GM10847 (cell line): ENCODE data around the gene SYTL5.

Experiments
- POLR2A ChIP-seq: IDR thresholded peaks from 2 replicates; pipeline ENCODE4 v1.6.1; 2011; ENCODE audit not compliant: insufficient read length; ENCODE audit errors: extremely low read depth

The SYTL5 gene

DNA sequence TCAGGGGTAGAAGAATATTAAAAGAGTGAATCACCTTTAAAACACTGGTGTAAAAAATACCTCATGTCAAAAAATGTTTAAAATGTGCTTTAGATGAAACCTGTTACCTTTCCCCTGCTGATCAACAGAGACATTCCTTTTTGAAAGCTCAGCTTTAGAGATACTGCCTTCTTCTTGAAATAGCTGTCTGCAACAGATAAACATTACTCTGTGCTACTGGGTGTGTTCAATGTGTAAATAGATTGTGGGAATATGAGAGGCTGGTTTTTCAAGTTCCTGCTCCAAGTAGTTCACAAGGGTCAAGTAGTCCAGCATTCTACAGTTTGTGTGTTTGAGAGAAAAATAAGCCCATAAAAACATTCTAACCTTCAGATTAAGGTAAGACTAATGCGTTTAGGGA is at the start of gene SYTL5:
Gene SYTL5, plus strand, starts transcription at position 263 of the 400 bp plus-strand sequence. CDS start 27,337 bp downstream, outside the sequence.
- no peak for TF ChIP-seq POLR2A

DNA sequence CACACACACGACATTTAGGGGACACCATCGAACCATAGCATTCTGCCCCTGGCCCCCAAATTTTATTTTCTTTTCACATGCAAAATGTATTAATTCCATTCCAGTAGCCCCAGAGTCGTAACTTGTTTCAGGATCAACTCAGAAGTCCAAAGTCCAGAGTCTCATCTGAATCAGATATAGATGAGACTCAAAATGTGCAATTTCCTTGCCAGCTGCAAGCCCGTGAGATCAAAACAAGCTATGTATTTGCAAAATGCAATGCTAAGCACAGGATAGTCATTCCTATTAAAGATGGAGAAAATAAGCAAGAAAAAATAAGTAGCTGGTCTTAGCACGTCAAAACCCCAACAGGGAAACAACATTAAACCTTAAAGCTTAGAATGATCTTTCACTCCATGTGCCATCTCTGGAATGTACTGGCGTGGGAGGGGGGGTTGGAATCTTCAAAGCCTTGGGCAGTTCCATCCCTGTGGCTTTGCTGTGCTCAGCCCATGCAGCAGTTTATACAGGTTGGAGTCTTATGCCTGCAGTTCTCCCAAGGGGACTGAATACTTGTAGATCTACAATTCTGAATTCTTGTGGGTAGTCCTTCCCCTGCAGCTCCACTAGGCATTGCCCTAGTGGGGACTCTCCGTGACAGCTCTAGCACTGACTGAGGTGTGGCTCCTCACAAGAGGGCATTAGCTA is 47.7 kb upstream of the SYTL5 start:
- TF ChIP-seq POLR2A: no peak

DNA sequence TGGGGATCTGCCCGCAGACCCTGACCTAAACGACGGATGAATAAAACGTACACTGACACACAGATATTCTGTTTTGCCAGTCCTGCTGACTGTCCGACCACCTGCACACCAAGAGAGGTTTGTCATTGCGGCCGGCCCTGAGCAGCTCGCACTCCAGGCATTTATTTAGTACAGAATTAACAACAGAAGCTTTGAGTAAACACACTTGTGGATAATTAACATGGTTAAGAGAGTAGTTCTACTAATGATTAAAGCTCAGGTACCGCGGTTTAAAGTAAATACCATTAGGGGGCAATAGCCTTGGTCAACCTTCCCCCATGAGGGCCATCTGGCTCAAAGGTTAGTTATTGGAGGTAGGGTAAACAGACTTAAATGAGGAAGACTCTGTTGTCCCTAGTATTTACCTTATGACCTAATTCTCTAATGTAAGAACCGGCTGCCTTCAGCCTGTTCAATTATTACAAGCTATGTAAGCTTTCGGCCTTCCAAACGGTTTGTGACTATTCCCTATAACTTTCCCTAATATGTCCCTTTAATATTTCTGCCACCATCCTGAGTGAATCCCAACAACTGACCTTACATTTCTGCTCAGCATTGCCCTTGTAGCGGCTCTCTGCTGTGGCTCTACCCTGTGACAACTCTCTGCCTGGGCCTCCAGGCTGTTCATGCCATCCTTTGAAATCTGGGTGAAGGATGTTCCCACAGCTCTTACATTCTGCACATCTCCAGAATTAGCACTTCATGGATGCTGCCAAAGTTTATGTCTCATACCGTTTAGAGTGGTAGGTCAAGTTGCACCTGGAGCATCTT is 46.9 kb upstream of the SYTL5 start:
- no peak for TF ChIP-seq POLR2A

DNA sequence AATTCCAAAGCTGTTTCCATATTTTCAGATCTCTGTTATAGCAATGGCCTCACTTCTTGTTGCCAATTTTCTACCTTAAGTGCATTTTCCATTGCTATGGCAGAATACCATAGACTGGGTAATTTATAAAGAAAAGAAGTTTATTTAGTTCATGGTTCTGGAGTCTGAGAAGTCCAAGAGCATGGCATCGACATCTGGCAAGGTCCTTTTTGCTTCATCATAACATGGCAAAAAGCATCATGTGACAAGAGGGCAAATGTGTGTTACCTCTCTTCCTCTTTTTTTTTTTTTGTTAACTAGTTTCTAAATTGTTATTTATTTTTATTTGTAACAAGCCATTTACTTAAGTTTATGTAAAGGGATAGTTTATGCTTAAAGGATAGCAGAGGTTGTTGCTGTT is 45.2 kb upstream of the SYTL5 start:
- TF ChIP-seq POLR2A: no peak

DNA sequence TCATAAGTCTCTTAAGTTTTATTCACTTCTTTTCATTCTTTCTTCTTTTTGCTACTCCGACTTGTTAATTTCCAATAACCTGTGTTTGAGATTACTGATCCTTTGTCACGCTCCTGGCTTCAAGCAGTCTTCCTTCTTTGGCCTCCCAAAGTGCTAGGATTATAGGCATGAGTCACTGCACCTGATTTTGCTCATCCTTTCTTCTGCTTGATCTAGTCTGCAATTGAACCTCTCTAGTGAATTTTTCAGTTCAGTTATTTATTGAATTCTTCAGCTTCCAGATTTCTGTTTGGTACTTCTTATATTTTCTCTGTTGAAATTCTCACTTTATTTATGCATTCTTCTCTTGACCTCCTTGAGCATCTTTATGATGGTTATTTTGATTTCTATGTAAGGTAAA is 38.6 kb upstream of the SYTL5 start:
- TF ChIP-seq POLR2A: no peak

DNA sequence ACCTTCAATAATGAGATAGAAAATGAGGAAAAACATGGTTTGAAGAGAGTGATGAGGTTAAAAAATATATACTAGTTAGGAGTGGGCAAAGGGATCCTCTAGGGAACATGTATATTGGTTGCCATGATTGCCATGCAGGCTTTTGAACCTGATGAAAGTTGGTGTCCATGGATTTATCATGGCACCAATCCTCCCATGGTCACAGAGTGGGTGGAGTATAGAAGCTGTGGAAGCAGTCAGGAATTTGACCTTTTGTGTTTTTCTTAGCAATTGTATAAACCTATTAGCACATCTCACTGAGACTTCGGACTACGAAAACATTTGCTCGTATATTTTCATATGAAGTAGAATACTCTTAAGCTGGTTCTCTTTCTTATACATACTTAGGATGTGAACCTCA is 30.9 kb upstream of the SYTL5 start:
- TF ChIP-seq POLR2A: no peak

DNA sequence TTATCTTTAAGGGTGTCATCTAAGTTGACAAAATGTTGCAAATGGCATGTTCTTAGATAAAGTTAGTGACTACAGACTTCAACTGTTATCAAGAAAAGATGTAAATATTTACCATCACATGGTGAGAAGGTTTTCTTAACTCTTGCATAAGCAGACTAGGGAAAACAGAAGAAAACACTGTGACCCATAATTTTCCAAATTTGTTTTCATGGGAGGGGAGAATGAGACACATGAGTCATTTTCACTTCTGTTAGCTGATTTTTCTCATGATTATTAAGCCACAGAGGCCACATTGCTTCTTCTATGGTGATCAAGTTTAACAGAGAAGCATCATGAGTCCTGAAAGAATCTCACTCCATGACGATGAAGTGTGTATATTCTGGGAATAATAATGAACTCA is 30.2 kb upstream of the SYTL5 start:
- TF ChIP-seq POLR2A: no peak

DNA sequence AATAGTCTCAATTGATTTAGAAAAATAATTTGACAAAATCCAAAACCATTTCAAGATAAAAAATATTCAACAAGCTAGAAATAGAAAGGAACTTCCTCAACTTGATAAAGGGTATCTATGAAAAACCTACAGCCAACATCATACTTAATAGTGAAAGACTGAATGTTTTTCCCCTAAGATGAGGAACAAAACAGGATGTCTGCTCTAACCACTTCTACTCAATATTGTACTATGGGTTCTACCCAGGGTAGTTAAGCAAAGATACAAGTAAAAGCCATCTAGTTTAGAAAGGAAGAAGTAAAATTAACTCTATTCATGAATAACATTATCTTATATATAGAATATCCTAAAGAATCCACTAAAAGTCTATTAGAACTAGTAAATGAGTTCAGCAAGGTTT is 21.5 kb upstream of the SYTL5 start:
- no peak for TF ChIP-seq POLR2A

DNA sequence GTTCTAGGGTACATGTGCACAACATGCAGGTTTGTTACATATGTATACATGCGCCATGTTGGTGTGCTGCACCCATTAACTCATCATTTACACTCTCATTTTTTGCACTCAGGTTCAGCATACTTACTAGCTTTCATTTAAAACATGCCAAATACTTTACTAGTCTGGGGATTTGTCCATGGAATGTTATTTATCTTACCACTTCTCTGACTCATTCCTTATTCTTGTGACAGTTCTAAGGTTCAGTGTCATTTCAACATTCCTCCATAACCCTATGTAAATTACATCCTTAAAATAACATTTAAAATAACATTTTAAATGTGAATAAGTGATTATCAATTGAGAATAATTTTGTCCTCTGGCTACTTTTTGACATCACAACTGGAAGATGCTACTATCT is 19.5 kb upstream of the SYTL5 start:
- no peak for TF ChIP-seq POLR2A

DNA sequence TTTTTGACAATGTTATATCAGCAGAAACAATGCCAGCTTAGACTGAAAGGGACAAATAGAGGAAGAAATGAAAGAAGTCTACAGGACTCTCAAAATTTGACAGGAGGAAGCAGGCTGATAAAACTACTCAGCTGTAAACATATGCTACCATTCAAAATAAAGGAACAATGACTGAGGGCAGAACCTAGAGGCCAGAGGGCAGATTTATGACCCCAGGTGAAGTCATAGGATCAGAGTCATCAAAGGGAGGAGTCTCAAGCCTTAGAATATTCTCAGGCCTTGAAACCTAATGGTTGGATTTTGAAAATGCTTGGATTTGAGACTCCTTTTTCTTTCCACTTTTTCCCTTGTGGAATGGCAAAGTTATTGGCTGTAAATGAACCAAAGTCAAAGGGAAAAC is 17.0 kb upstream of the SYTL5 start:
- TF ChIP-seq POLR2A: no peak

DNA sequence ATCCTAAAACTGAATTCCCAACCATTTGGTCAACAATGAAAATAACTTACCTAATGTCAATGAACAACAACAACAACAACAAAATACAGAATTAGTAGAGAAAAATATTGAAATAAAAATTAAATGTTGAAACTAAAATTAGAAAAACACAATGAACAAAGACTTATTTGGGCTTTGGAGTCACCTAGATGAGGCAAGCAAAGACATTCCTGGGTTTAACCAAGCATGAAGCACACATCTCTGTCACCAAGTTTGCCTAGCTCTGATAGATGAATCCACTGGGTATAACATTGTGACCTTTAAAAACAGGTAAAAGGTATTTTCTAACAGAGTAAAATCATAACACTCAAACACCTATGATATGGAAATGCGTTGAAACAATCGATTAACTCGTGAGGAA is 13.2 kb upstream of the SYTL5 start:
- no peak for TF ChIP-seq POLR2A

DNA sequence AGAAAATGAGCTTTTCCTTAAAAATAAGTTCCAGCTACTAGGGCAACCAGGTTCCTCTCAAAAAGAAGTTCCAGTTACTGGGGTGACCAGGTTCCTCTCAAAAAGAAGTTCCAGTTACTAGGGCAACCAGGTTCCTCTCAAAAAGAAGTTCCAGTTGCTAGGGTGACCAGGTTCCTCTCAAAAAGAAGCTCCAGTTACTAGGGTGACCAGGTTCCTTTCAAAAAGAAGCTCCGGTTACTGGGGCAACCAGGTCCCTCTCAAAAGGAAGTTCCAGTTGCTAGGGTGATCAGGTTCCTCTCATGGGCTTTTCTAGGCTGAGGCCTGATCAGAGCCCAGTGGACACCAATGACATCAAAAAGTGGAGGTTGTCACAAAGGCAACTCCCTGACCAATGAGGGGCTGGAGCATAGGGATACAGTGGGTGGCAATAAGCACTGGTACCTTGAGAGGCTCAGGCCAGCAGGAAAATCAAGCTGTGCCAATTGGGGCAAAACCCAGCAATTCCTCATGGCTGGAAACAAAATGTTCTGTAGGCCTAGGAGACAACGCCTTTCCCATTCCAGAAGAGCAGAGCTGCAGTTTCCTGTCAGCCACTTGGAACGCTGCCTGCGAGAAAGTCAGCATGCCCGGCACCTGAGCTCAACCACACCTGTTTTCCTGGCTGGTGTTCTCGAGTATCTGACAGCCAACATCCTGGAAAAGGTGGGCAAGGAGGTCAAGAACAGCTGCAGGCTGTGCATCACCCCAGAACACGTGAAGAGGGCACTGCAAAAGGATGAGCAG is 12.3 kb upstream of the SYTL5 start:
- TF ChIP-seq POLR2A: no peak

DNA sequence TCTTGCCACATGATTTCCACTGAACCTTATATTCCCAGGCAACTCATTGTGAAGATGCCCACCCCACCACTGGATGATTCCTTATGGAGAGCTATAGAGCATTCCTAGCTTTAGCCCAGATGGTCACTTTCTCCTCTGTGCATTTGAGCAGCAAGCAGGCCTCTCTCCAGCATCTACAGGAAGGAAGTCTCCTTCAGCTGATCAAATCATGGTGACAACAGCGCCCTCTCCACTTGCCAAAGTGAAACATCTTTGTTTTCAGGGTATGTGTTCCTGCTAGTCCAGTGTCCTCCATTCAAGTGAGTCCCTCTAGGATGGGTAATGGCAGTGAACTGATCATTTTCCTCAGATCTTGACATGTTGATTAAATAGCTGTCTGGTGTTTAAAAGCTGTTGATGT is 10.9 kb upstream of the SYTL5 start:
- TF ChIP-seq POLR2A: no peak

DNA sequence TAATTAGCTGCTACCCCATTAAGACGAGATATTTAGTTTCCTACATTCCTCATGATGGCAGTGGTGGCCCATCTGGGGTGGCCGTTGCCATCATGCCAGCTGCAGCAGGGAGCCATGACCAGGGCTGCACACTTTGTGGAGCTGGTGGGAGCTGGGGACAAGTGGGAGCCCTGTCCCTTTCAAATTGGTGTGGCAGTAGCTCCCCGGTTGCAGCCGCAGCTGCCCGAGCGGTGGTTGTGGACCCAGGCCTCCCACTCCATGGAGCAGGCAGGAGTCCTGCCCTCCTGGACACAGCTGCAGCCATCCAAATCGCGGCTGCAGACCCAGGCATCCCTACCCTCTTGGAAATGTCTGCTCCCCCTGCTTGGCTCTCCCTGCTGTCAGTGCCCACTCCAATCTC is 9.3 kb upstream of the SYTL5 start:
- TF ChIP-seq POLR2A: no peak

DNA sequence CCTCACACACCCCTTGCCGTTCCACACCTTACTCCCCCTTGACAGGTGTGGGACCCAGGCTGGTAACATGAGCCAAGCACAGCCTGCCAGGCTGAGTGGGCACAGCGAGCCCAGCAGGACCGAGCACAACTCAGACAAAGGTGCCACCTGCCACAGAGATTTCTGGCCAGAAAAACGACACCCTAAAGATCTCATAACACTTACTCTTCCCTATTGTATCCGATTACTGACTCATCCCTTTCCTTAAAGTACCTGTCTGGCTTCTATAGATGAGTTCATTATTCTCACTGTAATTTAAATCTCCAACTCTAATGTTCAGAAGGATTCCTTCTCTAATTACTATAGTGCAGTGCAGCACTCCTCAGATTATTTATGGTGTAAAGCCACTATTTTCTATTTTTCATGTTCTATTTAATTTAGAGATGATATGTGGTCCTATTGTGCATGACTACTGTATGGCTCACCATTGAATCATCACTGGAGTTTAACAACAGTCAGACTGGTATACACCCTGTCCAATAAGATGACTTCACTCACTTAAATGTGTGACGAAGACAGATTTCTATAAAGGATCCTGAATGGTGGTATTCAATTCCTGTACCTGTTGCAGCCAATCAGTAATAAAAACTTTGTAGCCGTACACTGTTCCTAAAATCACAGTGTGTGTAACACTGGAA is 7.6 kb upstream of the SYTL5 start:
- no peak for TF ChIP-seq POLR2A
